Measurements from ENCODE around the gene DPYD. TPM values are rescaled to one million over a fixed set of nuclear protein-coding genes. Genes with fewer than 3 reads are reported as not detected.

The DPYD gene
- total and polyA plus RNA-seq, 2 donors: 24.7 to 84.3 TPM

DNA sequence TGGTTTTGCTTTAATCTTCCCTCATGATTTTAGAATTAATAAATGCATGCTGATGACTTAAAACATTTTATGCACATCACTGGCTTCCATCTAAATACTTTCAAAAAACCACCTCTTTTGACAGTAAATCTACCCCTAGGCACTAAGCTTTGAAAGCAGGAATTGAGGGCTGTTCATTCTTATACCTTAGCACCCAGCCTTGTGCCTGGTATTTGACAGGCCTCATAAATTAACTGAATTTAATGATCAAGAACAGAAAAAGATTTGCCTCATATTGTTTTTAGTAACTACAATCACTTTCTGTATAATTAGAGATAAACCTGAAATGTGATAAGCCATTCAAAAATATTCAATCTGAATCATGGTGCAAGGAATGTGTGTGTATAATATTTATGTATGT, 108.8 kb downstream of the DPYD start:
- Histone ChIP-seq H3K4me1 (ENCODE audit: insufficient read depth) (no peaks in the 10 kb centered on the region), H3K4me3 (ENCODE audit: low read depth, low read length) (no peak overlapping the region), H3K36me3 (ENCODE audit: insufficient read depth) (peaks cover under 1% of the 10 kb centered on the region), H3K27ac (ENCODE audit: low read depth) (no peak overlapping the region)
- DNase-seq (ENCODE audit: extremely low spot score): no peak

DNA sequence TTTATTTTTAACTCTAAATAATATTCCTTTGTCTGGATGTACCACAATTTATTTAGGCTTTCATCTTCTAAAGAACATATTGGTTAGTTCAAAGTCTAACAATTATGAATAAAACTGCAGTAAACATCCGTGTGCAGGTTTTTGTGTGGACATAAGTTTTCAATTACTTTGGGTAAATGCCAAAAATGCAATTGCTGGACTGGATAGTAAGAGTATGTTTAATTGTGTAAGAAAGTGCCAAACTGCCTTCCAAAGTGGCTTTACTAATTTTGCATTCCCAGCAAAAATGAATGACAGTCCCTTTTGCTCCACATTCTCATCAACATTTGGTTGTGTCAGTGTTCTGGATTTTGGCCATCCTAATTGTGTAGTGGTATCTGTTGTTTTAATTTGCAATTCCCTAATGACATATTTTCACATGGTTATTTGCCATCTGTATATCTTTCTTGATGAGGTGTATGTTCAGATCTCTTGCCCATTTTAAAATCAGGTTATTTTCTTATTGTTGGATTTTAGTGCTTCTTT, 113.8 kb downstream of the DPYD start:
- Histone ChIP-seq H3K27ac (ENCODE audit: low read depth) (no peak overlapping the region), H3K4me1 (ENCODE audit: insufficient read depth) (no peaks in the 10 kb centered on the region), H3K4me3 (ENCODE audit: low read depth, low read length) (no peak overlapping the region), H3K36me3 (ENCODE audit: insufficient read depth) (peaks cover 1% of the 10 kb centered on the region)
- DNase-seq (ENCODE audit: extremely low spot score): no peak
- WGBS: 47% methylated on average over 1 of the region's 1 CpG

DNA sequence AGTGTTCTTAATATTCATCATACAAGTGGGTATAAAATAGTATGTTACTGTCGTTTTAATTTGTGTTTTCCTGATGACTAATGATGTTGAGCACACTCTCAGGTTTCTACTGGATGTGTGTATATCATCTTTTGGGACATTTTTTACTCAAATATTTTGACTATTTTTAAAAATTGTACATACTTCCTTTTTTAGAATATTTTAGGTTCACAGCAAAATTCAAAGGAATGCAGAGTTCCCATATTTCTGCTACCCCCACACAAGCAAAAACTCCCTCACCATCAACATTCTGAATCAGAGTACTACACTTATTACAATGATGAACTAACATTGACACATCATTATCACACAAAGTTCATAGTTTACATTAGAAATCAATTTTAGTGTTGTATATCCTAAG, 114.5 kb downstream of the DPYD start:
- WGBS: 2% methylated on average over 1 of the region's 1 CpG
- DNase-seq (ENCODE audit: extremely low spot score): no peak
- H3K27ac ChIP-seq (ENCODE audit: low read depth): no peak overlapping the region
- H3K4me1 ChIP-seq (ENCODE audit: insufficient read depth): no peaks in the 10 kb centered on the region
- no peak overlapping the region for H3K4me3 ChIP-seq (ENCODE audit: low read depth, low read length)
- peaks cover 1% of the 10 kb centered on the region for H3K36me3 ChIP-seq (ENCODE audit: insufficient read depth)

DNA sequence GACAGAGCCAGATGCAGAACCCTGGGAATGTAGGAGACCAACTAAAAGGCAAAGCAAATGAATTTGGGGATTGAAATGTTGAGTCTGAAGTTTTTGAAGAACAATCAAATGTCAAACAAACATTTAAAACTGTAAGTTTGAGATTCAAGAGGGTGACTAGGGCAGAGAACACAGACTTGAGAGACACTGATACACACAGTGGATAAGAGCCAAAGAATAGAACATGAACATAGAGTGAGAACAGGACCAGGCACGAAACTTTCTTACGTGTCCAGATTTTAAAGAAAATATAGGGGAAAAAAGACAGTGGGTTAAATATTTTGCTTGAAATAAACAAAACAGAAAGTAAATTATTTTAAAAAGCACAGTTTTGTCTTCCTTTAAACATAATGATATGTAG, 115.7 kb downstream of the DPYD start:
- H3K4me1 ChIP-seq (ENCODE audit: insufficient read depth): no peaks in the 10 kb centered on the region
- 96% methylated on average over 2 of the region's 2 CpGs for WGBS
- no peak overlapping the region for H3K4me3 ChIP-seq (ENCODE audit: low read depth, low read length)
- H3K27ac ChIP-seq (ENCODE audit: low read depth): no peak overlapping the region
- H3K36me3 ChIP-seq (ENCODE audit: insufficient read depth): peaks cover 1% of the 10 kb centered on the region
- DNase-seq (ENCODE audit: extremely low spot score): no peak

DNA sequence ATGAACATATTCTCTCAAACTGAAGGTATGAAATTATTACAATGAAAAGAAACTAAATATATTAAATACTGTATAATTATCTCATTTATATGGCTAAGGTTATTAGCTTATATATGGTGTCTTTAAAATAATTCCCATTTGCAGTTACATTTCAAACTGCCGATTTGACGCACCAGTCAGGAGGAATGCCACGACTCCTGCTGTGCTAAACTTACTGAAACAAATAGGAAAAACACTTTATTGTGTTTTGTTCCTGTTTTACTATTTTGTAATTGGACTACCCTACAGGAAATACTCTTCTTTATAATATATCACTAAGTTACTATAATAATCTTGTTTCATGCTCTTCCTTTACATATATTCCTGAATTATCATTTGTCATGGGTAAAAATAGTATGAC, 117.8 kb downstream of the DPYD start:
- DNase-seq (ENCODE audit: extremely low spot score): no peak
- no peak overlapping the region for H3K27ac ChIP-seq (ENCODE audit: low read depth)
- H3K4me1 ChIP-seq (ENCODE audit: insufficient read depth): no peaks in the 10 kb centered on the region
- H3K4me3 ChIP-seq (ENCODE audit: low read depth, low read length): no peak overlapping the region
- H3K36me3 ChIP-seq (ENCODE audit: insufficient read depth): peaks cover 1% of the 10 kb centered on the region
- 95% methylated on average over 3 of the region's 3 CpGs for WGBS

DNA sequence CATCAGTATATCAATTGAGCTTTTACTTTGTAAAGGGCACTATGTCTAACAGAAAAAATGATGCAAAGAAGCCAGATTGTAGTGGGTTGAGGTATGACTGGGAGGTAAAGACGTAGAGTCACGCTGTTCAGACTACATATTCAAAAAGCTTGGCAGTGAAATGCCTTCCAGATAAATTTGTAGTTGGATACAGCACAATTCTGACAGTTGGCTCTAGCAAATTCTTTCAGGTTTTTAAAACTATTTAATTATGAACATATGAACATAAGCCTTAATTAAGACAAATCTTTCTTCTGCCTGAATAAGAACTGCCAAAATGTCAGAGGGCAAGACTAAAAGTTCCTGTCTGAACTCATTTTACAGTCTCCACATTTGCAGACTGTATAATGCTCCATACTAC, 118.8 kb downstream of the DPYD start:
- WGBS: 87% methylated on average over 2 of the region's 2 CpGs
- H3K36me3 ChIP-seq (ENCODE audit: insufficient read depth): peaks cover under 1% of the 10 kb centered on the region
- H3K4me1 ChIP-seq (ENCODE audit: insufficient read depth): no peaks in the 10 kb centered on the region
- DNase-seq (ENCODE audit: extremely low spot score): no peak
- no peak overlapping the region for H3K4me3 ChIP-seq (ENCODE audit: low read depth, low read length)
- no peak overlapping the region for H3K27ac ChIP-seq (ENCODE audit: low read depth)

DNA sequence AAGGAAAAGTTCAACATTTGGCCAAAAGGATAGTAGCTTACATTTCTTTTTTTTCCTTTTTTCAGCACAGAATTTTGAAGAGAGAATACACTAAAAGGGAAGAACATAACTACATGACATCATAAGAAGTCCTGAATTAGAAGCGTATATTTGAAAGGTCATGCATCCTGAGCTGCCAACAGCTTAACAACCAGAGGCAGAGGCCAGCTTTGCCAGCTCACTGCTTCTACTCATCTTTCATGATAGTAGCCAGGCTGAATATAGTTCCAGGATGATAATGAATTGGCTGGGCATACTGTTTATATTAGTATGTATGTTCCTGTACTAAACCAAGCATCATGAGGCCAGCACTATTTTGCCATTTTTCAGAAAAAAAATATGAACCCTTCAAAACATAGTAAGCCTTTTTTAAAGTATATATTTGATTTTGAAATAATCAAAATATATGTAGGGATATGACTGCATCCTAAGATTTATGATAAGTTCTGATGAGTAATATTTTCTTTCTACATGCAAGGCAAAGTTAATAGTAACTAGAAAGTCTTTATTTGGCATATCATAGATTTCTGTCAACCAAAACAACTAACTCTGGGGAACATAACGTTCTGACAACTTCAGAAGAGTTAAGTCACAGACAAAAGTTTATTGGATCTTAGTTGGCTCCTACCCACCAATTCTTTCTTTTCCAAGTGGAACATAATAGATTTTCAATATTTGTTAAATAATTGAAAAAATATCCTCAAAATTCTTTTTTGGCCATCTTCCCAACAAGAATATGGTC, 123.2 kb downstream of the DPYD start:
- no peaks in the 10 kb centered on the region for H3K36me3 ChIP-seq (ENCODE audit: insufficient read depth)
- peak; percentile 11 for DNase-seq (ENCODE audit: extremely low spot score)
- 41% methylated on average over 2 of the region's 2 CpGs for WGBS
- H3K4me1 ChIP-seq (ENCODE audit: insufficient read depth): no peaks in the 10 kb centered on the region
- H3K27ac ChIP-seq (ENCODE audit: low read depth): peak overlapping the region; percentile 2
- no peak overlapping the region for H3K4me3 ChIP-seq (ENCODE audit: low read depth, low read length)

DNA sequence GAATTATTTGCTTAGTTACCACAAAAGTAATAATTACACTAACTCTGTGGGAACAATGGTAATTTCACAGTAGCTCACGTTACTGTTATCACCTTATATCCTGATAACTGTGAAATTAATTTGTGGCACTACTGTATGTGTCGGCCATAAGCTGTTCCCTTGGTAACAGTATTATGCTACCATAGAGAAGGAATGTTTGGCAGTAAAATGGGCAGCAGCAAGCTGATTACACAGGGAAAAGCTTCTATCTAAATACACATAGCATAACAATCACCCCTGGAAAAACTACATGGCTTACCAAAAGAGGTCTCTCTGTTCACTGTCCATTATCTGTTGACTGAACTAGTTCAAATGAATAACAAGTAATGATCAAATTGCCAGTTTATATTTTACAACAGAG, 124.1 kb downstream of the DPYD start:
- Histone ChIP-seq H3K4me1 (ENCODE audit: insufficient read depth) (no peaks in the 10 kb centered on the region), H3K4me3 (ENCODE audit: low read depth, low read length) (no peak overlapping the region), H3K36me3 (ENCODE audit: insufficient read depth) (no peaks in the 10 kb centered on the region), H3K27ac (ENCODE audit: low read depth) (no peak overlapping the region)
- WGBS: 55% methylated on average over 2 of the region's 2 CpGs
- no peak for DNase-seq (ENCODE audit: extremely low spot score)

DNA sequence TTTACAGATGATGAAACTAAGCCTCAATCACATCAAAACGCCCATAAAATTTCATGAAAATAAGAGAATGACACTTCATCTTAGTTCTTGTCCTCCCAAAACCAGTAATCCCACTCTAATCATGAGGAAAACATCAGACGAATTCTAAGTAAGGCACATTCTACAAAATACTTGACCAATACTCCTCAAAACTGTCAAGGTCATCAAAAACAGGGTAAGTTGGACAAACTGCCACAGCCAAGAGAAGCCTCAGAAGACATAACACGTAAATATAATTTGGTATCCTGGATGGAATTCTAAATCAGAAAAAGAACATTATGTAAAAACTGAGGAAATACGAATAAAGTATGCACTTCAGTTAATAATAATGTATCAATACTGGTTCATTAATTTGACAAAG, 128.2 kb downstream of the DPYD start:
- Histone ChIP-seq H3K27ac (ENCODE audit: low read depth) (no peak overlapping the region), H3K36me3 (ENCODE audit: insufficient read depth) (no peaks in the 10 kb centered on the region), H3K4me3 (ENCODE audit: low read depth, low read length) (no peak overlapping the region), H3K4me1 (ENCODE audit: insufficient read depth) (no peaks in the 10 kb centered on the region)
- no peak for DNase-seq (ENCODE audit: extremely low spot score)
- 94% methylated on average over 4 of the region's 4 CpGs for WGBS

DNA sequence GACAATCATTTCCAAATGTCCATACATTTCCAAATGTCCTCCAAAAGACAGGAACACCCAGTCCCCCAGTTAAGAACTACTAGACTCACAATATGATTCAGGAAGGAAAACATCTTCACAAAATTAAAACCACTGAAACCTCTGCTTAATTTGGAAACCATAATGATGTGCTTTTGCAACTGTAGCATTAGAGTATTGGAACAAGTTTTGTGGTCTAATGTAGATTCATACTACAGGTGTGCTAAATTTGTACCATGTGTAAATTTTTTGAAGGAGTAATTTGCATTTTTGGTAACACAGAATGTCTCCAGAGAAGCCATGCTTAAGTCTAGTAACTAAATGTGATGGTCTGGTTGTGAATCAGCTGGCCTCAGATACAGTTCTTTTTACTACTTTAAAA, 129.6 kb downstream of the DPYD start:
- Histone ChIP-seq H3K4me1 (ENCODE audit: insufficient read depth) (no peaks in the 10 kb centered on the region), H3K4me3 (ENCODE audit: low read depth, low read length) (no peak overlapping the region), H3K36me3 (ENCODE audit: insufficient read depth) (no peaks in the 10 kb centered on the region), H3K27ac (ENCODE audit: low read depth) (no peak overlapping the region)
- no peak for DNase-seq (ENCODE audit: extremely low spot score)

DNA sequence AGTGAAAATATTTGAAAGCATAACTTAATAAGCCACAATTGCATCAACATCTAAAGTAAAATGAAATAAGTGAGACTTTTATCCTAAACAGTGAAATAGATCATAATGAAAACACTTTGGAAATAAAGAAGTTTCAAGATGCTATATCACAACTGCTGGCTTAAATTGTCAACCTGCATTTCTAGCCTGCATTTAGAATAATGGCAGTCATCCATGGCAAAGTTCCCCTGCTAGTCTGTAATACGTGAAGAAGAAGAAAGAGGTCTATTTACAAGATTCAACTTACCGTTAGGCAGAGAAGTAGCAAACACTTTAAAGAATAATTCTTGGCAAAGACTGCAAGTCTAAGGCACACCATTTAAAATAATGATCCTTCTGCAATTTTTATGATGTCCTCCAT, 133.6 kb downstream of the DPYD start:
- DNase-seq (ENCODE audit: extremely low spot score): no peak
- Histone ChIP-seq H3K4me3 (ENCODE audit: low read depth, low read length) (no peak overlapping the region), H3K4me1 (ENCODE audit: insufficient read depth) (no peaks in the 10 kb centered on the region), H3K27ac (ENCODE audit: low read depth) (no peak overlapping the region), H3K36me3 (ENCODE audit: insufficient read depth) (no peaks in the 10 kb centered on the region)
- 55% methylated on average over 2 of the region's 2 CpGs for WGBS

DNA sequence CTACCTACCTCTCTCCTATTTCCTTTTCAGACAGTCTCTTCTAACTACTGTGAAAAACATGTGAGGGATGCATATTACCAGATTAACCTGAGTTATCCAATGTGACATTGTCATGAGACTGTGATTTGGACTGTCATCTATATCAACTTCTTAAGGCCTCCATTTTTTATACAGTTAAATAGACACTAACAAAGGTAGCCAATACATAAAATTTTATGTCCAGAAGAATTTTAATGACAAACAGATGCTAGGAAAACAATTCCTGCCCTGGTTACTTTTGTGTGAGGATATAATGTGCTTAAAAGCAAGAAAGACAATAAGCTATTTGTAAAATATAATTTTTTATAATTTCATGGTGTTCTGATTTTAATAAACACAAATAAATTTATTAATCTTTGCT, 136.2 kb downstream of the DPYD start:
- H3K27ac ChIP-seq (ENCODE audit: low read depth): no peak overlapping the region
- H3K4me3 ChIP-seq (ENCODE audit: low read depth, low read length): no peak overlapping the region
- no peak for DNase-seq (ENCODE audit: extremely low spot score)

DNA sequence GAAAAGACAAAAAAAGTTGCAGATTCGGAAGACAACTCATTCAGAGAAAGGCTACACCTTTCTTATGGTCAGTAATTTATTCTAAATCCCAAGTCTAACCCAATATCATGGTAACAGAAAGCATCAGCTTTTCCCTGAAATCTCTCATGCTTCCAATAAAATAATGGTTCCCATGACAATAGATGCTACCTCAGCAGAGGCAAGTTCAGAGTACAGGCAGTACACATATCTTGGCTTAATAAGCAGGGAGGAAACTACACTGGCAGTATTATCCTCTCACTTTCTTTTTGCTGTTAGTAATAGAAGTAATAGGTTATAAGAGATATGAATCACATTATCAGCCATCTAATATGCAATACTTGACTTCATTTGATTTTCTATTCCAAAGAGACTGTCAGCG, 137.1 kb downstream of the DPYD start:
- no peaks in the 10 kb centered on the region for H3K36me3 ChIP-seq (ENCODE audit: insufficient read depth)
- WGBS: 94% methylated on average over 2 of the region's 2 CpGs
- no peak overlapping the region for H3K27ac ChIP-seq (ENCODE audit: low read depth)

More for the DNA sequence above, 136.2 kb downstream of the DPYD start:
- Histone ChIP-seq H3K36me3 (ENCODE audit: insufficient read depth) (no peaks in the 10 kb centered on the region), H3K4me1 (ENCODE audit: insufficient read depth) (no peaks in the 10 kb centered on the region)

DNA sequence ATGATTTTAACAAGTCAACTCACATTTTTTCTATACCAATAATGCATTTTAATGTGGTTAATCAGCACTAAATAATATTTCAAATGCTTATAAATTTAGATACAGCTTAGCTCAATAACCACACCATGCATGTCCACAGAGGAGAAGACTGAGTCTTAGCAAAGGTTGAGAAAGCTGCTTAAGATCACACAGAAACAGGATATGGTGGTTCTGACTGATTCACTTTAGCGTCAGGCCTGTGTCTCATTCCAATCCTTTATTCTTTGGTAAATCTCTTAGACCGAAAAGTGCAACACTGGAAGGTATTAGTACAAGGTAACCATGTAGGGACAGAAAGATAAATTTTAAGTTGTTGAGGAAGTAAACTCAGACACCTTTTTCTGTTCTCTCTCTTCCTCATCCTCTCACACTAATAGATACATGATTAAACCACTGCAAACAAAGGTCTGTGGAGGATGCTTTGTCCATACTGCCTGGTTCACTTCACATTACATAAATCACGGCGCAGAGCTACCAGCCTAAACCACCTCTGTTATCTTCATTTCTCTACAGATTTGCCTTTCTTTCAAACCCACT, 139.0 kb downstream of the DPYD start:
- H3K4me1 ChIP-seq (ENCODE audit: insufficient read depth): no peaks in the 10 kb centered on the region
- WGBS: 96% methylated on average over 4 of the region's 4 CpGs

More for the DNA sequence above, 137.1 kb downstream of the DPYD start:
- peak; percentile 1 for DNase-seq (ENCODE audit: extremely low spot score)
- Histone ChIP-seq H3K4me1 (ENCODE audit: insufficient read depth) (no peaks in the 10 kb centered on the region), H3K4me3 (ENCODE audit: low read depth, low read length) (no peak overlapping the region)

More for the DNA sequence above, 139.0 kb downstream of the DPYD start:
- no peak overlapping the region for H3K4me3 ChIP-seq (ENCODE audit: low read depth, low read length)
- H3K36me3 ChIP-seq (ENCODE audit: insufficient read depth): no peaks in the 10 kb centered on the region
- DNase-seq (ENCODE audit: extremely low spot score): no peak
- no peak overlapping the region for H3K27ac ChIP-seq (ENCODE audit: low read depth)
